K562 (cell line): Measurements from ENCODE around the gene NTNG1.

Source experiments
- NFE2L1 ChIP-seq: fragments of 450-650 bp; IDR thresholded peaks from 2 replicates; pipeline ENCODE4 v1.6.1; 2016; ENCODE audit warnings: missing genetic modification characterization, low read depth, mild to moderate bottlenecking, missing compliant biosample characterization, moderate library complexity, borderline replicate concordance
- NR2F6 ChIP-seq: fragments of 450-650 bp; formaldehyde crosslinking; IDR thresholded peaks from 2 replicates; pipeline ENCODE4 v1.4.0; 2020; ENCODE audit warnings: mild to moderate bottlenecking
- NR3C1 ChIP-seq: sonication (generic); formaldehyde crosslinking; IDR thresholded peaks from 2 replicates; pipeline ENCODE4 v1.8.1; 2022; ENCODE audit warnings: missing genetic modification reagents
- SMARCA5 ChIP-seq: fragments of 450-650 bp; IDR thresholded peaks from 2 replicates; pipeline ENCODE4 v1.6.1; 2016

DNA sequence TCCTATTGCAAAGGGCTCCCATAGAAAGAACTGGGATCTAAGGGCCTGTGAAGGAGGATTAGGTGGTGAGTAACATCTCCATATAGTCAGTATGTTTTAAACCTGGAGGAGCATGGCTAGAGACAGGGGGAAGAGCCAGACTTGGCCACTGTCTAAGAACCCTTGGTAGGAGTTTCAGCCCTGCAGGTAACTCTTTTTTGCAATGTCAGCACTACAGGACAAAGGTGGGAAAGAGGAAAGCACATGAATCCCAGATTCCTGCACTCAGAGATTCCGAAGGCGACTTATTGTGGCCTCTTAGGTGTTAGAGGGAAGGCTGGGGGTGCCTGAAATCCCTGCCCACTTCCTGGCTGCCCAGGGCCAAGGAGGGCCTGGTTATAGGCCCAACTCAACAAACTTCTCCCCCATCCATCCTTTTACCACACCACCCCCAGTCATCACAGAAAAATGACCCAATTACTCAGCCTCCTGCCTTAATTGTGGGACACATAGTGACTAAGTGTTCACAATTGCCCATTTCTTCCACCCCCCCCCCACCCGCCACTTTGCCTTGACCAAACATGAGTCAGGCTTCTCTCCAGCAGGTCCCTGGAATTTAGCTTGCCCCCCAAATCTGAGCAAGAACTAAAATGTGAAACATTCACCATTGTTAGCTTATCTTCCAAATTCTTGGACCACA lies 1.9 kb upstream of the NTNG1 start:
- TF ChIP-seq NR2F6 (CRISPR knock-in tag) (no peak), SMARCA5 (no peak), NR3C1 (CRISPR knock-in tag) (no peak), NFE2L1 (no peak)
